ENCODE results near the gene GAB4.

DNA sequence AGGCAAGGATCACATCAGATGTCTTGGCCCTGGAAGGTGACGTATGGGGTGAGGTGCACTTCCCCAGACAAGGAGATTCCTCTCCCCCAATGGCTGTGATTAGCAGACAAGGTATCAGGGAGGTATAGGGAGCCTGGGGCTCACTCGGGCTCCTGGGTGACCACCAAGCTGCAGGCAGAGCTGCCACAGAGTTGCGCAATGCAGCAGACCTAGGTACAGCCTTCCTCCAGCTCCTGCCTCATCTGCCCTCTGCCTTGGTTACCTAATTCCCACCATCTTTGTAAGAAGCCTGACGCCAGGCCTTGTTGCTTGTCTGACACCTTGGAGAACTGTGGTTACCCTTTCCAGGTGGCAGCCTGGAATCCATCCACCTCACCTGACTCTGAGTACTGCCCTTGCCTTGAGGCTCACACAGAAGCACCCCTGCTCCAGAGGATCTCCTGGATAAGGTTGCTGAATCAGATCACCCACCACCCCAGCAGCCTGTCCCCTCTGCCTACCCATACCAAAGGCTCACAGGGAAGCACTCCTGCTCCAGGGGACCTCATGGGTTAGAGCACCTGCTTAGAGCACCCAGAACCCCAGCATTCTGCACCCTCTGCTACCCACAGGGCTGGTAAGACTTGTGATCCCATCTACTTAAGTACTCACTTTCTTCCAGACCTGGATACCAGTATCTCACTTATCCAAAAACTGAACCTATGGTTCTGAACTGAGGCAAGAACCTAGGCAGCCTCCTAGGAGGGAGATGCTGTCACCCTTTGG is 40.4 kb downstream of the GAB4 start:
- TF ChIP-seq, protein P1, sequence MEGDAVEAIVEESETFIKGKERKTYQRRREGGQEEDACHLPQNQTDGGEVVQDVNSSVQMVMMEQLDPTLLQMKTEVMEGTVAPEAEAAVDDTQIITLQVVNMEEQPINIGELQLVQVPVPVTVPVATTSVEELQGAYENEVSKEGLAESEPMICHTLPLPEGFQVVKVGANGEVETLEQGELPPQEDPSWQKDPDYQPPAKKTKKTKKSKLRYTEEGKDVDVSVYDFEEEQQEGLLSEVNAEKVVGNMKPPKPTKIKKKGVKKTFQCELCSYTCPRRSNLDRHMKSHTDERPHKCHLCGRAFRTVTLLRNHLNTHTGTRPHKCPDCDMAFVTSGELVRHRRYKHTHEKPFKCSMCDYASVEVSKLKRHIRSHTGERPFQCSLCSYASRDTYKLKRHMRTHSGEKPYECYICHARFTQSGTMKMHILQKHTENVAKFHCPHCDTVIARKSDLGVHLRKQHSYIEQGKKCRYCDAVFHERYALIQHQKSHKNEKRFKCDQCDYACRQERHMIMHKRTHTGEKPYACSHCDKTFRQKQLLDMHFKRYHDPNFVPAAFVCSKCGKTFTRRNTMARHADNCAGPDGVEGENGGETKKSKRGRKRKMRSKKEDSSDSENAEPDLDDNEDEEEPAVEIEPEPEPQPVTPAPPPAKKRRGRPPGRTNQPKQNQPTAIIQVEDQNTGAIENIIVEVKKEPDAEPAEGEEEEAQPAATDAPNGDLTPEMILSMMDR (IDR thresholded peaks at IDR 0.05; ENCODE audit: low read depth, low read length, poor library complexity, severe bottlenecking), result no peak
- no peak for TF ChIP-seq EZH2phosphoT487 (IDR thresholded peaks at IDR 0.05; ENCODE audit: borderline replicate concordance, low read length)

Measured in DOHH2 (cell line).